Forelimb muscle (tissue), 1 donor: ENCODE results near the gene SORCS2. TPM values are rescaled to one million over a fixed set of nuclear protein-coding genes. Genes with fewer than 3 reads are reported as not detected.

ENCODE experiments used
- DNase-seq: peaks from one replicate; pipeline ENCODE4 v3.0.0-alpha.2; 2013; ENCODE audit warnings: low read depth
- polyA plus RNA-seq: library from polyadenylated mRNA; unstranded; fragments of 120-200 nt; gene quantifications from one replicate; pipeline ENCODE4 v1.2.1, GENCODE V29; 2013; ENCODE audit not compliant: insufficient read length

Gene SORCS2
- polyA plus RNA-seq, 1 donor, result 8.8 TPM

DNA sequence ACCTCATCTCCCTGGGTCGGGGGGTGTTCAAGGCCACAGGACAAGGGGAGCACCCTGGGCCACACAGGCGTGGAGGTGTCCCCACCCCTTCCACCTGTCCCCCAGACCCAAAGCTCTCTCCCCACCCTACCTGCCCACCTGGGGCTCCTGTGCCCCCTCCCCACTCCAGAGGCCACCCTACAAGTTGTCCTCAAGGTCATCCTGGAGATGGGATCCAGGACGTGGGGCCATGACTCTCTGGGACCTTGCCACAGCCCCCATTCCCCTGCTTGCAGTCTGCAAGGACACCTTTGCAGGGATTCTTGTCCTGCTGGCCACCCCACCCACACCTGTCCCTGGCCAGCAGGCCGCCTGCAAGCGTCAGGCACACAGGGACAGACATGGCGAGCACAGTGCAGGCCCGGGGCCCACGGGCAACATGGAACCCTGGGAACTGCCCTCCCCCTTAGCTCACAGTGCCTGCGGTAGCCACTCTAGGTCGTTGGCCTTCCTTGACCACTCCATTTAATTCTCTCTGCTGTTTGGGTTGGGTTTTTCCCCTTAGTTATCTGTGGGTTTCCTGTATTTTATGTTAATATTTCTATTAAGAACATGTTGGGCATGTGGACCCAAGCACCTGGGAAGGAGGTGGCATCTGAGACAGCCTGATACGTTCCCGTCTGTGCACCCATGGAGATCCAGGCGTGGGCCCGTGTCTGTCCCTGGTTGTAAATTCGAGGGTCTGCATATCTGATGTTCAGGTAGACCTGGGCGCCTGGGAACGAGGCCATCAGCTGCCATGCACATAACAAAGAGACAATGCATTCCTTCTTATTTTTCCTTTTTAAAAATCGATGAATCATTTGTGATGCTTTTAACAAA is 549.8 kb downstream of the SORCS2 start:
- no peak for DNase-seq

- no peak for DNase-seq
These were observed 550.5 kb downstream of the SORCS2 start for GRCh38 chr4:7742807-7743280.

DNA sequence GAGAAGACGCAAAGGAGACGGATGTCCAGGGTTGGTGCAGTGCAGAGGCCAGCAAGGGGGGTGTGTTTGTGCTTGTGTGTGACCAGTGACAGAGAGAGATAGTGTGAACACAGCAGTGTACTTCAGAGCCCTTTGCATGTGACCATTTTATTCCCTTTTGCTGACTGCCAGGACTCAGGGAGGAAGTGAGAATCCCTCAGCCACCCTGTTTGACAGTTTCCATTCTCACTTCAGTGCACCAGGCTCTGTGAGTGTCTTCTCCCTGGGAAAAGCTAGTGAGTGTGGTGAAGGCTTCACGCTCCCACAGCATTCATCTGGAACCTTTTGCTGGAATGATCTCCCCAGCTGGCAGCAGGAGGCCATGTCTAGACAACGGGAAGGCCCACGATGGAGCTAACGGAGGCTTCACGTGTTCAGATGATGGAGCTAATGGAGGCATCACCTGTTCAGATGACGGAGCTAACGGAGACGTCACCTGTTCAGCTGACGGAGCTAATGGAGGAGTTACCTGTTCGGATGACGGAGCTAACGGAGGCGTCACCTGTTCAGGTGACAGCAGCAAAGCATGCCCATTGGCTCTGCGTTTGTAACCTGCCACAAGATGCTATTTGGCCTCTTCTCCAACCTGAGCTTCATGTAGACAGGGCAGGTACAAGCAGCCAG is 551.9 kb downstream of the SORCS2 start:
- no peak for DNase-seq

- no peak for DNase-seq
These were observed 553.1 kb downstream of the SORCS2 start for GRCh38 chr4:7745301-7745885.

- DNase-seq, result no peak
These were observed 554.2 kb downstream of the SORCS2 start for GRCh38 chr4:7746351-7747061.

GRCh38 chr4:7747062-7747385 is 554.7 kb downstream of the SORCS2 start:
- no peak for DNase-seq

DNA sequence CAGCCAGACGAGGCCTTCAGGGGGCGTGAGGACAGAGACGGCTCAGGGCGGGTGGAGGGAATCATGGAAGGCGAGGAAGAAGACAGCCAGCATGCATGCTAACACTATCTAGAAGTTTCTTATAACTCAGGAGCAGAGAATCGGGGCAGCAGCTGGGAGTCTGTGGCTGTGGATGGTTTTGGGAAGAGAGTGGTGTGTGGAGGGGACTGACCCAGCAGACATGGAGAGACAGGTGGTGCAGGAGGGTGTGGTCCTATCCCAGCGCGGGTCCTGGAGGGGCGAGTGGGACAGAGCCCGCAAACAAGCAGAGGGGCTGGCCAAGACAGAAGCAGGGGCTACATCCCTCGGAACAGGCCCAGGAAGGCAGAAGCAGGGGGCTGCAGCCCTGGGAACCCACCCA is 555.2 kb downstream of the SORCS2 start:
- DNase-seq, result no peak

DNA sequence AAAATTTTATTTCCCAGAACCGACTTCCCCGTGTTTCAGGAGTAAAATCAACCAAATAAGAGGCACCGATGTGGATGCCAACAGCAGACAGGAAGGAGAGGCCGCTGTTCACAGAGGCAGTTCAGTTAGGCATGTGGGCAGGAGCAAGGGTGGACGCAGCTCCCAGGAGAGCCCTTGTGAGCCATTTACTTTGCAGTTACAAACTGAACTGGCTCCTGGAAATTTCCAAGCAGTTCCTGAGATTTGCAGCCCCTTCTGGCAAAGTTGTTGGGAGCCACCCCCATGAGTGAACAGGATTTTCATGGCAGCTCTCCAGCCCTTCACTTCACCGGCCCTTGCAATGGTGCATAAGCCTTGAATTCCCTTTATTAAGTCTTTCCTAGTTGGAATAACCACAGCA is 558.2 kb downstream of the SORCS2 start:
- no peak for DNase-seq

DNA sequence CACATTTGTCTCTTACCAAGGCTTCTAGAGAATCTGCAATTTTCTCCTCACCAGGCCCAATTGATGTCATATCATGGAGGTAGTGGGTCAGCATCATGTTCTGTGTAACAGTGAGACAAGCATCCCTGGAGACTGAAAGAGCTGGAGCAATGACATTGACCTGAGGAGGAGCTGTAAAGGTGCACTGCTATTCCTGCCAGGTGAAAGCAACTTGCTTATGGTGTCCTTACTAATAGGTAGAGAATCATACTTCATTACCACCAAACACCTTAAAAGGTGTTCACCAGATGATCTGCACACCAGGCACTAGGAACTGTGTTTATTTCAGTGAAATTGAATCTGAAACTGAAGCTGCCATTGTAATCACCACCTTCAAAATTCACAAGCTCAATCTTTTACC is 558.6 kb downstream of the SORCS2 start:
- DNase-seq, result no peak

DNA sequence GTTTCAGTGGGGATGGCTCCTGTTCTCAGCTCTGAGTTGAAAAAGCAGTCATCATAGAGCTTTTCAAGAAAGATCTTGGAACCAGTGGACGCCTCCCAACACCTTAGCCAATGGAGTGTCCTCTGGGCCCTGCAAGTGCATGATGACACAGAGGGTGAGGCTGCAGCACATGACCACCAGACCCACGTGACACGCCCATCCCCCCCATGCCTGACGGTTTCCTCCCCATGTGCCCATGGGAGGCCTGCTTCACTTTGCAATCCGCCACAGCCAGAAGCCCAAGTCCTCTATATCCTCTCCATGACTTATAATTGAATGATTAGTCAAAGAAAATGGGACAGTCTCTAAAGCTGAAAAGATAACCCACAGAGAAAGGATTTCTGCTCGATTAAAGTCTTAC is 560.3 kb downstream of the SORCS2 start:
- DNase-seq, result no peak

DNA sequence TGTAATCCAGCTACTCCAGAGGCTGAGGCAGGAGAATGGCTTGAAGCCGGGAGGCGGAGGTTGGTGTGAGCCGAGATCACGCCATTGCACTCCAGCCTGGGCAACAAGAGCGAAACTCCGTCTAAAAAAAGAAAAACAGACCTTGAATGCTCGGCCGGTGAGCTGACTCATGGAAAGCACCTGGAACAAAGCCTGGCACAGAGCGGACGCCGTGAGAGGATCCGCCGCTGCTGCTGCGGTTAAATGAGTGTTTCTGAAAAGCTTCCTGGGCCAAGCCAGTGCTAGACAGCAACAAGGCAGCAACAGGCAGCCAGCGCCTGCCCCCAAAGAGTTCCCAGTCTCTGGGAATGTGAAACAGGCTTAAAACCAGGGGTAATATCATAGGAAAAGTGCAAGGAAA is 560.9 kb downstream of the SORCS2 start:
- DNase-seq, result no peak

DNA sequence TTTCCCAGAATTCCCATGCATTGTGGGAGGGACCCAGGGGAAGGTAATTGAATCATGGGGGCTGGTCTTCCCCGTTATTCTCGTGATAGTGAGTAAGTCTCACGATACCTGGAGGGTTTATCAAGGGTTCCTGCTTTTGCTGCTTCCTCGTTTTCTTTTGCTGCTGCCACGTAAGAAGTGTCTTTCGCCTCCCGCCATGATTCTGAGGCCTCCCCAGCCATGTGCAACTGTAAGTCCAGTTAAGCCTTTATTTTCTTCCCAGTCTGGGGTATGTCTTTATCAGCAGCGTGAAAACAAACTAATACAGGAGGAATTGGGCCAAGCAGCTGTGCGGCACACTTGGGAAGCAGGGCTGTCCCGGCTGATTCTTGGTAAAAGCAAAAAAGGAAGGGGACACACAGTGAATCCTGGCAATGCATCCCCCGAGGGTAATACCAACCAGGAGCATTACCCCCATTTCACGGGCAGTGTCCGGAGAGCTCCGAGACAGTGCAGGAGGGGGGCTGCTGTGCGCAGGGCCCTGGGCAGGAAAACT is 561.7 kb downstream of the SORCS2 start:
- no peak for DNase-seq

- DNase-seq, result no peak
These were observed 562.4 kb downstream of the SORCS2 start for GRCh38 chr4:7754565-7755262.

DNA sequence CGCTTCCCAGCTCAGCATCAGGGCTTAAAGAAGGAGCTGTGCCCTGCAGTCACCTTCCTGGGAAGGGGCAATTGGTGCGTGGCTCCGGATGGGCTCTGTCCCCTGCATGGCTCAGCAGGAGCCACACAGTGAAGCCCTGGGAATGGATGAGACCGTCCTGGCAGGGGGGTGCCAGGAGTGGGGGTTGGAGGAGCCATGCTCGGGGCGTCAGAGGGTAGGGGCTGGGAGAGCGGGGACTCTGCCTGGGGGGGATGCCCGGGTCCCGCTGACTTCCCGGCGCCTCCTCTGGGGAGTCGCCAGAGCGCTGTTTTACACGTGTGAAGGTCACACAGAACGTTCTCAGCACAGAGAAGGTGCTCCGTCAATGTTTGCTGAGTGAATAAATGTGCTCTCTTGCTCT is 563.2 kb downstream of the SORCS2 start:
- DNase-seq, result no peak

DNA sequence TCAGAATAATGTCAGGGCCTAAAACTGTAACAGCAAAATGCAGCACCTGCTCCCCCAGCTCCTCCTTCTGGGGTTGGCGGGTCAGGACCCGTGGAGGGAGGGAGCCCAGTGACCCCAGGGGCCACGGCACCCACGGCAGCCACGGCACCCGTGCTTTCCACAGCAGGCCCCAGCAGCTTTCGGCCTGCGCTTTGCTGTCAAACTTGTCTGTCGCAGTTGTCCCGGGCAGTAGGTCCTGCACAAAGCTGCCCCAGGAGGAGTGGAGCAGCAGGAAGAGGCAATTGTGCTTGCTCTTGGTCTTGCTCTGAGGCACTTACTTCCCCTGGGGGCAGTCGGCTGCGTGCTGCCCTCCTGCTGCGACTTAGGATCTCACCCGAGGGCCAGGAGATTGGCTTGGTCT is 563.7 kb downstream of the SORCS2 start:
- no peak for DNase-seq

GRCh38 chr4:7756561-7757355 is 564.4 kb downstream of the SORCS2 start:
- DNase-seq, result no peak

- DNase-seq, result no peak
These were observed 565.4 kb downstream of the SORCS2 start for GRCh38 chr4:7757501-7758471.

- no peak for DNase-seq
These were observed 566.1 kb downstream of the SORCS2 start for GRCh38 chr4:7758476-7758875.

DNA sequence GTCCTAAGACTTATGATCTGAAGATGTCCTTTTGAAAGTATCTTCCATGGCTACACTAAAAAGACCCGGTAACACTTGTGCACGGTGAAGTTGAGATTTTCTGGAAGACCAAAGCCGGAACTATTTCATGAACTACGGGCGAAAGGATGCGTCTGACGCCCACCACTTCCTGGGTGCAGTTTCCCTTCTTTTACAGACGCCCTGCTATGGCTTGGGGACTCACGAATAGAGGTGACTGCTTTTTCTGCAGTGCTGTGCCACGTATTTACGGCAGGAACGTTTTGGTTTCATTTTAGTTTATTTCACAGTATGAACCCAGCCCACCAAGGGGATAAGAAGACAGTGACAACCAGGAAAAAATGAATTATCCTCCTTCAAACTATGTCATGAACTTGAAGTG is 566.9 kb downstream of the SORCS2 start:
- no peak for DNase-seq
